ENCODE data around the gene KAZALD1.

The KAZALD1 gene

DNA sequence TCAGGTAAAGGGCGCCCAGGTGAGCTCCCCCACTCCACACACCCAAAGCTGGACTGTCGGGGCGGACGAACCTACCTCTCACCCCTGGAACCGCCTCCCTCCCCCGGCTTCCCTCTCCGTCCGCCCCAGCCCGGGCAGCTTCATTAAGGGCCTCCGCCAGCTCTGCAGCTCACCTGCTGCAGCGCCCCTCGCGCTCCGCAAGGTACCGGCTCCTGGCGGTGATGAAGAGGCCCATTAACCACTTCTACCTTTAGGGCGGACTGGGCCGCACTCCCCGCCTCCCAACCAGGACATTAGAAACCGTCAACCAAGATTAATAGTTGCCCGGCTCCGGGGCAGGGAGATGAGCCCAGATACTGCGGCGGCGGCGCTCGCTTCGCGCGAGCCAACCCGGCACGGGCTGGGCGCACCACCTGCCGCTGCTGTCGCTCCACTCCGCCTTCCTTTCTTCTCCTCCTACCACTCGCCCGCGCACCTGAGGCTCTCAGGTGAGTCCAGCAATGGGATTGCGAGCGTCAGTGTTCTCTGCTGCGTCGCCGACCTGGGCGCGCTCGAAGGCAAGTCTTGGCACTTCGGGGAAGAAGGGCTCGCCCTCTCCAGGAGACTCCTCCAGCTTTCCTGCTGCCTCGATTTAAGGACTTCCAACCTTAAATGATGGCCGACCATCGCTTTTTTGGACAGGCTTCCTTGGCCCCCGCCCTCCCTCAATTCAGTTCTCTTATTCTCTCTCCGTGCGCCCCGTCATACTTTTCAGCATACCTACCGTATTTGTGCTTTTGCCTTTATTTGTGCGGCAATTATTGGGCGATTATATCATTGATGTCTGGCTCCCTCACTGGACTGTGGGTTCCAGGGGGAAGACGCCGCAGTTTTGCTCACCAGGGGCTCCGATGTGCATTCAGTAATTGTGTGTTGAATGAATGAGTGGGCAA, 13.6 kb upstream of the KAZALD1 start:
- no peak for DNase-seq (ENCODE audit: low spot score)

DNA sequence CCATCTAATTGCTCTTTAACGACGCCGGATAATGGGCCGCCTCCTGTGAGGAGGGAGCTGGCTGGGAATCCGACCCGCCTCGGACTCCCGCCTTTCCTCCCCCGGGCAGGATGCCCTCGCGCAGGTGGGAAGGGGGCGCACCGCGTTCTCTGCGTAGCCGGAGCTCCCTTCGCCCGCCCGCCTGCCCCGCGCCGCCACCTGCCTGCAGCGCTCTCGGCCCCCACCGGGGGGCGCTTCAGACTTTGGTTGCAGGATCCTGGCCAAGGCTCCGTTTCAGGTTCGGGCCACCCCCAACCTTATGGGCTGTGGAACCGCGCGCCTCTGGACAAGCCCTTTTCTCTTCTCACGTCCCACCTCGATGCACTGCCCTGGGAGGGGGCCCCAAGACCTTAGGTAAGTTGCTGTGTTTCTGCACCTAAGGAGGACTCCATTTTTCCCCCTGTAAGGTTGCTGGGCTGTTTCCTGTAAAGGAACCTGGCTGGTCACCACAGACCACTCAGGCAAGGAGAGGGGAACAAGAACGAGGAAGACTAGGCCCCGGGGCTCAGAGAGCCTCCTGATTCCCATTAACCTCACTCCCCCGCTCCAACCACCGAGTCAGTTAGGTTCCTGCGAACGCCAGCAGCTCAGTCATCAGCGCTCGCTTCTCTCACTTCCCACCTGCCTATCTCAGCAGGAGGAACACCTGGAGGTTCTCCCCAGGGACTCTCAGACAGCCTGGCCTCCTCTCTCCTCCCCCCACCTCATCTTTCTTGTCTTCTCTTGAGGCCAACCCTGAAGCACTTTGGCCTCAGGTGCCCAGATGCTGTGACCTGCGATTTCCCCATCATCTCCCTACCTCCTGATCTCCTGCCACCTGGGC, 11.3 kb upstream of the KAZALD1 start:
- DNase-seq (ENCODE audit: low spot score) = peak; percentile 68

GRCh38 chr10:101052285-101052684, 9.5 kb upstream of the KAZALD1 start:
- DNase-seq (ENCODE audit: low spot score) = no peak

DNA sequence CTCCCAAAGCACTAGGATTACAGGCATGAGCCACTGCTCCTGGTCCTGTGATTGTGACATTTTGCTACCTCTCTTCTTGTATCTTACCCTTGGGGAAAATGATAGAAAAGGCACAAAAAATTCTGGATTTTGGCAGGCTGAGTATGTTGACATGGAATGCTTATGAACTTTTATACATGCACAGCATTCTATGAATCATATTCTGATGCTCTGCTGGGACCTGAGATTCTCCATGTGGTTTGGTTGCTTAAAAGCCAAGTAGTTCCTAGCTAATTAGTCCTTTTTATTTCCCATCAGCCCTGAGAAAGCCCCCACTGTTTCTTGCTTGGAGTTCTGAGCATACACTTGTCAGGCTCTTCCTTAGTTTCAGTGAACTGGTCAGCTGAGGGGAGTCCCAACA, 8.3 kb upstream of the KAZALD1 start:
- no peak for DNase-seq (ENCODE audit: low spot score)

DNA sequence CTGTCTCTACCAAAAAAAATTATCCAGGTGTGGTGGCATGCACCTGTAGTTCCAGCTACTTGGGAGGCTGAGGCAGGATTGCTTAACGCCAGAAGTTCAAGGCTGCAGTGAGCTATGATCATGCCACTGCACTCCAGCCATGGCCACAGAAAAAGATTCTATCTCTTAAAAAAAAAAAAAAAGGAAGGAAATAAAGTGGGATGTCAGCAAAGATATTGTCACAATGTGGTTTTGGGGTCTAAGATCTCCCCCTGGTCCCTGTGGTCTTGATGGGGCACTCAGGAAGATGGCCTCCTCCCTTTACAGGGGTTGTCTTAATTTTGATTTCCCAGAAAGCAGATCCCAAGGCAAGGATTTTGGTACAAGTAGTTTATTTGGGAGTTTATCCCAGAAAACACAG, 7.4 kb upstream of the KAZALD1 start:
- no peak for DNase-seq (ENCODE audit: low spot score)

- no peak for DNase-seq (ENCODE audit: low spot score)
Measured at GRCh38 chr10:101054876-101055275, 6.9 kb upstream of the KAZALD1 start.

DNA sequence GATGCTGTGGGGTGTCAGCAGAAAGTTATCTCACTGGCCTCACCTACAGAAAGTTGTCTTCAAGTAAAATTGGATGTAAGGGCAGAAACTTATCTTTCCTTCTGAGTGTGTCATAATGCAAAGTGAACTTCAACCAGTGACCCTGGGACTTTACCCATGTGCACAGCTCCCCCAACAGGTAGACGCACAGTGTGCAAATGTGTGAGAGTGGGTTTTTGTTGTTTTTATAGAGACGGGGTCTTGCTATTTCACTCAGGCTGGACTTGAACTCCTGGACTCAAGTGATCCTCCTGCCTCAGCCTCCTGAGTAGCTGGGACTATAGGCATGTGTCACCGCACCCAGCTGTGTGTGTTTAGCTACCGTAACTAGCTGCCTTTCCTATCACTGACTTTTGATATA, 6.4 kb upstream of the KAZALD1 start:
- DNase-seq (ENCODE audit: low spot score) = no peak

GRCh38 chr10:101056365-101057151, 5.2 kb upstream of the KAZALD1 start:
- no peak for DNase-seq (ENCODE audit: low spot score)

DNA sequence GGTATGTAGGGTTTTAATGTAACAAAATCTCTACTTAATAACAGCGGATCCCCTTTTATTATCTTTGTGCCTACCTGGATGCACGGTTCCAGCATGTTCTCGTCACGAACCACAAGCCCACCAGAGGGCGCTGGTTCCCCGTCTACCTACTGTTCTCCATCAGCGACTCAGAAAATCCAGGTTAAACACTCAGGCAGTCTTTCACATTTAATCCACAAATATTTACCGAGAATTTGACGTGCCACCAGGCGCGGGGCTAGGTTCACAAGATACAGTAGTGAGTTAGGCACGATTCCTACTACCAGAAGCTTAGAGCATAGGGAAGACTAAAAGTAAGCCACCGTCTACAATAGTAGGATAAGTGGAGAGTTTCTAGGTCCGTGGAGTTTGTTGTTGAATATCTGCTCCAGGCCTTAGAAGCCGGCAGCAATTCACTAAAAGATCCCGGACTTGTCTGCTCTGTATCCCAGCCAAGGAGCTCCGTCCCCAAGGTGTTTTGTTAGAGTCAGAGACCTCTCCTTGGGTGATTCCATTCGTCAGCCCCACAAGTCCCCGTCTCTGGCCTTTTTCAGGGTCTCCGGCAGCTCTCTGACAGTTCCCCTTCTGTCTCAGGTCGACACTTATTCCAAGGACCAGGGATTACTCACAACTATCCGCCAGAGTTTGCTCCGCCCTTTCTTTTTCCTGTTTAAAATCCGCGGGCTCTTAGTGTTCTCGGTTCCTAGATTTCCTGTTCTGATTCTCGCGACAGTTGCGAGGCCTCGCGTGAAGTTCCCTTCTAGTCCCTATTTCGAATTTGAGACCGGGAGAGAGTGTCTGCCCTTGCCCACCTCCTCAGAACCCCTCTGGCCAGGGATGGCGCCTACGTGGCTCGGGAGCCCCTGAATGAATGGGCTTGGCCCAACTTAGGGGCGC, 1.5 kb upstream of the KAZALD1 start:
- DNase-seq (ENCODE audit: low spot score) = peak; percentile 94

DNA sequence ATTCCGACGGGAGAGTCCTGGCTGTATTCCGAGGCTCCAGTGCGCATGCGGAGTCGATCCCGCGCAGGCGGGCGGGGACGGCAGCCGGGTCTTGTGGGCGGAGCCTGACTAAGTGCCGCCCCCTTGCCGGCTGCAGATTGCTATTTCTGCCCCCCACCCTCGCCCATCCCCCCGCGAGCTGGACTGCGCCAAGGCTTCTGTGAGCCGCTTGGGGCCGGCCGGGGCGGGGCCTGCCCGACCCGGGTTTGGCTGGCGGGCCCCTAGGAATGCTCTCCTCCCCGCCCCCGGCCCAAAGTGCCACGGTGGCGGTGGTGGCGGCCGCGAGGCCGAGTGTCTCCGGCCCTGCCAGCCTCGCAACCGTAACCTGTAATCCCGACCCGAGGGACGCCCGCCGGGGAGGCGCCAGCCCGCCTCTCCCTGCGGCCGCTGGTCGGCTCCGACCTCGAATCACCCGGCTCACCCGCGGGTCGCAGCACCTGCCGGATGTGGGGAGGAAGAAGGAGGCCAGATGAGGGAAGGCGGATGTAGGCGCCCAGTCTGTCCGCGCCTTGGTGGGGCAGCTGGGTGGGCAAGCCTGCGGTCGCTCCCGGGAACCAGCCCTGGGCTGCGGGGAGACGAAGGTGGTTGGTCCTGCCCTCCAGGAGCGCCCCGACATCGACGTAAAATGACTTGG, 702 bp upstream of the KAZALD1 start:
- DNase-seq (ENCODE audit: low spot score) = peak; percentile 94

DNA sequence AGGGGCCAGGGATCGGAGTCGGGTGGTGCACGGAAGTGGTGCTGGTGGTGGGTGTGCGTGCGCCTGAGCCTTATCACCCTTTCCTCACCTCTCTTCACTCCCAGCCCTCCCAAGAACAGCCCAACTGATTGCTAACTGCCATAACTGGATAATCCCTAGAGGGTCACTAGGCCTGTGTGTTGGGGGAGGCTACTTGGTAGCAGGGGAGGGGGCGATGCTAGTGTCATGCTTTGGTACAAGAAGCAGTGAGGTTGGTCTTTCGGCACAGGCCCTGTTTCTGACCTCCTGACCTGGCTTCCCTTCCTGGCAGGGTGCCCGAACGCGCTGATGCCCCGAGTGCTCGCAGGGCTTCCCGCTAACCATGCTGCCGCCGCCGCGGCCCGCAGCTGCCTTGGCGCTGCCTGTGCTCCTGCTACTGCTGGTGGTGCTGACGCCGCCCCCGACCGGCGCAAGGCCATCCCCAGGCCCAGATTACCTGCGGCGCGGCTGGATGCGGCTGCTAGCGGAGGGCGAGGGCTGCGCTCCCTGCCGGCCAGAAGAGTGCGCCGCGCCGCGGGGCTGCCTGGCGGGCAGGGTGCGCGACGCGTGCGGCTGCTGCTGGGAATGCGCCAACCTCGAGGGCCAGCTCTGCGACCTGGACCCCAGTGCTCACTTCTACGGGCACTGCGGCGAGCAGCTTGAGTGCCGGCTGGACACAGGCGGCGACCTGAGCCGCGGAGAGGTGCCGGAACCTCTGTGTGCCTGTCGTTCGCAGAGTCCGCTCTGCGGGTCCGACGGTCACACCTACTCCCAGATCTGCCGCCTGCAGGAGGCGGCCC, 652 bp downstream of the KAZALD1 start:
- peak; percentile 75 for DNase-seq (ENCODE audit: low spot score)

GRCh38 chr10:101063050-101063525, 1.3 kb downstream of the KAZALD1 start:
- DNase-seq (ENCODE audit: low spot score) = no peak

DNA sequence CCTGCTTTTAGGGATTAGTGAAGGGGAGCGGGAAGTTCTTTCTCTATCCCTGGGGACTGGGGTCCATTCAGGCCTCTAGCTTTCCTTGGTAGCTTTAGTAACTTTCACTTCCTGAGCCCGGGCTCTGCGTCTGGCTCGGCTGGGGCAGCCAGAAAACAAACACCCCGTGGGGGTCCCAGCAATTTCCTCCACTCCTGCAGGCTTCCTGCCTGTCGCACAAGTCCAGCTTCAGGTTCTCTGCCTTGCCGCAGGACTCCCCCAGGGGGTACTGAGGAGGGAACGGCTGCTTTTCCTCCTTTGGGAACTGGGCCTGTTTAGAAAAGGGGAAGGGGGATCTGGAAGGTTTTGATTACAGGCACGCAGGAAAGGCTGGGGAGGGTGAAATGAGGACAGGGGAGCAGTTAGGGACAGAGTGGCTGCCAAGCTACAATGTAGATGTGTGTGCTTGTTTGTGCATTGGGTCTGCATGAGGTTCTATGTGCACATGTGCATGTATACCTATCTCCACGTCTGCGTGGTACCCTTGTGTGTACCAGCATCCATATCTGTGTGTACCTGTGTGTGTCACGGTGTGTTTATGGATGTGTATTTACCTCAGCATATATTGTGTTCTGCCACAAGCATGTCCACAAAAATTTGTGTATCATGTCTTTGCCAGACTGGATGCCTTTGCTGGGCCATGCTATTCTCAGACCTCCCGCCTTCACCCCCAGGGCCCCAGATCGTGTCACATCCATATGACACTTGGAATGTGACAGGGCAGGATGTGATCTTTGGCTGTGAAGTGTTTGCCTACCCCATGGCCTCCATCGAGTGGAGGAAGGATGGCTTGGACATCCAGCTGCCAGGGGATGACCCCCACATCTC, 2.0 kb downstream of the KAZALD1 start:
- no peak for DNase-seq (ENCODE audit: low spot score)

GRCh38 chr10:101064415-101065030, 2.7 kb downstream of the KAZALD1 start:
- DNase-seq (ENCODE audit: low spot score) = no peak

- DNase-seq (ENCODE audit: low spot score) = no peak
Measured at GRCh38 chr10:101065481-101066145, 3.8 kb downstream of the KAZALD1 start.

GRCh38 chr10:101066146-101066895, 4.5 kb downstream of the KAZALD1 start:
- DNase-seq (ENCODE audit: low spot score) = peak; percentile 91

DNA sequence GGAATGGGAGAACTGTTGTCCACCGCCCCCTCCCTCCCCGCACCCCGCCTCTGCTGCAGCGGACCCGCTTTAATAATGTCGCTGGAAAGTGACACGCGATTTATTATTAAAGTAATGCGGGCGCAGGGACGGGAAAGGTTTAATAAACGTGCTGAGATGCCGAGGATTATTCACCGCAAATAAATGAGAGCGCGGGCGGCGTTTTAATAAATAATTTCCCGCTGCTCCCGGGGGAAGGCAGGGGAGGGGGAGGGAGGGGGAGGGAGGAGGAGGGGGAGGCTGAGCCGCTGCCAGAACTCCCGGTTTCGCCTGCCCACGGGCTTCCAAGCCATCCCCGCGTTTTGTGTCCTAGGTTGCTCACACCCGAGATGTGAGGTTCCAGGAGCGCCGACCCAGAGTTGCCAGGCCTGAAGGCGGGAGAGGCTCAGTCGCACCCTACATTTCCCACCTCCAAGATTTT, 5.1 kb downstream of the KAZALD1 start:
- no peak for DNase-seq (ENCODE audit: low spot score)
